ENCODE data around the gene SLC30A4.

- no peak for TF ChIP-seq CTCF (IDR thresholded peaks at IDR 0.05)
- no peak for TF ChIP-seq POLR2A (IDR thresholded peaks at IDR 0.05)
- TF ChIP-seq POLR2AphosphoS5 (IDR thresholded peaks at IDR 0.05): no peak
- TF ChIP-seq EP300 (IDR thresholded peaks at IDR 0.05): no peak
Observed at GRCh38 chr15:45521596-45522327, 793 bp downstream of the SLC30A4 start.

Measured in suprapubic skin (tissue), 4 donors.